Activated T-helper 1 cell treated with anti-CD3 and anti-CD28 coated beads, Interleukin-12 subunit alpha, Interleukin-12 subunit beta, Interleukin-2, Interleukin-4 antibody, amounts not matched to agents 30 ng/mL and 10 ng/mL and 1 ng/mL, durations not matched to agents 14 hours and 24 hours and 36 hours (primary cell): ENCODE measurements around the gene TPI1. TPM values are rescaled to one million over a fixed set of nuclear protein-coding genes. Genes with fewer than 3 reads are reported as not detected.
"Not testable (repeated sequence)": the region's sequence is repeated elsewhere in the genome, so short reads cannot be mapped to it uniquely, and the experiment has no call there.

ENCODE experiments used
- DNase-seq: peaks from one replicate; pipeline ENCODE4 v3.0.0; 2021; ENCODE audit warnings: low spot score
- H3K27ac Mint-ChIP-seq: one replicate; pipeline ENCODE4 v1.8.0; 2021; ENCODE audit warnings: mild to moderate bottlenecking, mixed read lengths
- H3K27me3 Mint-ChIP-seq: one replicate; pipeline ENCODE4 v1.8.0; 2022; ENCODE audit warnings: mild to moderate bottlenecking, moderate library complexity, mixed read lengths; ENCODE audit not compliant: insufficient read depth
- H3K36me3 Mint-ChIP-seq: one replicate; pipeline ENCODE4 v1.8.0; 2021; ENCODE audit warnings: low read depth, mixed read lengths
- H3K4me1 Mint-ChIP-seq: one replicate; pipeline ENCODE4 v1.8.0; 2021; ENCODE audit warnings: low read depth, mixed read lengths
- H3K4me3 Mint-ChIP-seq: one replicate; pipeline ENCODE4 v1.8.0; 2021; ENCODE audit warnings: mild to moderate bottlenecking, moderate library complexity, mixed read lengths
- H3K9me3 Mint-ChIP-seq: one replicate; pipeline ENCODE4 v1.8.0; 2021; ENCODE audit warnings: mixed read lengths
- intact Hi-C: fragments of 100-400 bp; cut with micrococcal nuclease; formaldehyde crosslinking; loops from one replicate; pipeline ENCODE4 v1.15.1; 2024
- total RNA-seq: library from RNA; stranded (reverse); gene quantifications from 2 replicates; pipeline ENCODE4 v1.2.3, GENCODE V29; 2022

The TPI1 gene
- total RNA-seq, 1 donor from 2014 or later = 1,427 TPM

- peak; percentile 78 for DNase-seq
- Mint-ChIP-seq H3K9me3 (no peaks in the 10 kb centered on the region), H3K27me3 (no peaks in the 10 kb centered on the region), H3K27ac (peak overlapping the region; percentile 90), H3K36me3 (peaks cover 61% of the 10 kb centered on the region), H3K4me1 (peaks cover 62% of the 10 kb centered on the region), H3K4me3 (peak overlapping the region; percentile 96)
- intact Hi-C loops = loop anchor here (1.0 to 5.0 kb wide), 6 partner anchors 69 to 377 kb away; partner anchors contain the start of genes C1RL, CHD4, ING4 and MRPL51
These were observed 2.0 kb downstream of the TPI1 start for GRCh38 chr12:6869049-6870021.

DNA sequence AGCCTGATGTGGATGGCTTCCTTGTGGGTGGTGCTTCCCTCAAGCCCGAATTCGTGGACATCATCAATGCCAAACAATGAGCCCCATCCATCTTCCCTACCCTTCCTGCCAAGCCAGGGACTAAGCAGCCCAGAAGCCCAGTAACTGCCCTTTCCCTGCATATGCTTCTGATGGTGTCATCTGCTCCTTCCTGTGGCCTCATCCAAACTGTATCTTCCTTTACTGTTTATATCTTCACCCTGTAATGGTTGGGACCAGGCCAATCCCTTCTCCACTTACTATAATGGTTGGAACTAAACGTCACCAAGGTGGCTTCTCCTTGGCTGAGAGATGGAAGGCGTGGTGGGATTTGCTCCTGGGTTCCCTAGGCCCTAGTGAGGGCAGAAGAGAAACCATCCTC is 3.0 kb downstream of the TPI1 start:
- not testable (repeated sequence) for H3K27me3 Mint-ChIP-seq, DNase-seq, H3K9me3 Mint-ChIP-seq
- intact Hi-C loops = loop anchor here (5.0 kb wide), 2 partner anchors 237 to 378 kb away; partner anchors contain the start of genes C1RL, MRPL51 and NCAPD2
- Mint-ChIP-seq H3K4me1 (peaks cover 66% of the 10 kb centered on the region), H3K27ac (peak overlapping the region; percentile 86), H3K36me3 (peaks cover 57% of the 10 kb centered on the region), H3K4me3 (peak overlapping the region; percentile 96)

DNA sequence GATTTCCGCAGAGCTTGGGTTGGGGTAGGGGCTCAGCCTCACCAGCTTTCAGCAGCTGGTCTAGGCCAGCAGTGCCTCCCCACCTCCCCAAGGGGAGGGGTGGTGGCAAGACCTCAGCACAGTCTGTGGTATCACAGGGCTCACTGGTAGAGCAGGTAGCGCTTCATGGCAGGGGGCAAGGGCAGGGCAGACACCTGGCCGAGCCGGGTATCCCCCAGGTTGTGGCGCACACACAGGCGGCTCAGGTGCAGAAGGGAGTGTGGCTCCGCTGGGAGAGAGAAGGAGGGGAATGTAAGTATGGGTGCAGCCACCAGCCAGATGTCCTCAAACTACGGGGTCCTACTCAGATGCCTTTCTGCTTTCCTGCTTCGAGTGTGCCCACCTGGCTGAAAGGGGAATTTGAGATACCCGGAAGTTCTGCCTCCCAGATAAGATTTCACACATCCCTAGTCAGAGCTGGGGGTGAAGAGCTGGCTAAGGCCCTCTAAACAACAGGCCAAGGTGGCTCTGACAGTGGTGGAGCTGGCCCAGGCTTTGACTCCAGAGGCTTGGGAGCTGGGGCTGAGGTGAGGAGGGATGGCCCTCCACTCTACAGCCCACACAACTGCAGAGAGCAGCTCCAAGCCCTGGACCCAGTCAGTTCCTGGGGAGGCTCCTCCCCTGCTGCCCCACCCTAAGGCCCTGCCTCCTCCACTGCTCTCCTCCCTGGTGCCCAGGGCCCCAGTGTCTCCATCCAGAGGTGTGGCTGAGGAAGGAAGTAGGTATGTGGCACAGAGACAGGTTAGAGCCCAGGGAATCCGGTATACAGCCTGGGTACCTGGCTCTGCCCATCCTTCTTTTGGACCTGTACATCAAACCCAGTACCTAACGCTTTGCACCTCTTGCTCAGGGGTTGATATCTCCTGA is 4.0 kb downstream of the TPI1 start:
- Mint-ChIP-seq H3K4me1 (peaks cover 65% of the 10 kb centered on the region), H3K9me3 (no peaks in the 10 kb centered on the region), H3K27ac (peak overlapping the region; percentile 86), H3K36me3 (peaks cover 52% of the 10 kb centered on the region), H3K27me3 (no peaks in the 10 kb centered on the region), H3K4me3 (peak overlapping the region; percentile 96)
- intact Hi-C loops = loop anchor here (5.0 kb wide), 2 partner anchors 236 to 379 kb away; partner anchors contain the start of genes C1RL, MRPL51 and NCAPD2
- DNase-seq = peak; percentile 32

GRCh38 chr12:6872073-6873048 is 5.0 kb downstream of the TPI1 start:
- Mint-ChIP-seq H3K27ac (peak overlapping the region; percentile 86), H3K4me1 (peaks cover 56% of the 10 kb centered on the region), H3K9me3 (no peaks in the 10 kb centered on the region), H3K36me3 (peaks cover 52% of the 10 kb centered on the region), H3K27me3 (no peaks in the 10 kb centered on the region), H3K4me3 (peak overlapping the region; percentile 96)
- intact Hi-C loops = loop anchor here (1.0 to 5.0 kb wide), 14 partner anchors 19 to 380 kb away; partner anchors contain the start of genes C1RL, COPS7A, EMG1 and ENO2
- peak; percentile 83 for DNase-seq

GRCh38 chr12:6873094-6874014 is 6.0 kb downstream of the TPI1 start, which contains the start of gene SPSB2:
TSS of gene SPSB2 (minus strand) at chr12:6873303. CDS start at chr12:6872901, 402 bp downstream.
- intact Hi-C loops = loop anchor here (1.0 to 5.0 kb wide), 14 partner anchors 18 to 381 kb away; partner anchors contain the start of genes C1RL, COPS7A, EMG1 and ENO2

GRCh38 chr12:6874015-6874368 is 6.7 kb downstream of the TPI1 start:
- H3K4me1 Mint-ChIP-seq = peaks cover 49% of the 10 kb centered on the region
- H3K9me3 Mint-ChIP-seq, DNase-seq, H3K27me3 Mint-ChIP-seq: not testable (repeated sequence)
- intact Hi-C loops = loop anchor here (5.0 kb wide), 2 partner anchors 233 to 382 kb away; partner anchors contain the start of genes C1RL, MRPL51 and NCAPD2
- H3K4me3 Mint-ChIP-seq = peak overlapping the region; percentile 96
- peak overlapping the region; percentile 81 for H3K27ac Mint-ChIP-seq
- H3K36me3 Mint-ChIP-seq = peaks cover 42% of the 10 kb centered on the region

More at GRCh38 chr12:6873094-6874014, 6.0 kb downstream of the TPI1 start, which contains the start of gene SPSB2:
- H3K4me1 Mint-ChIP-seq = peaks cover 56% of the 10 kb centered on the region
- peak within 1 kb of the TSS; percentile 86 for H3K27ac Mint-ChIP-seq
- peaks cover 48% of the 10 kb centered on the region for H3K36me3 Mint-ChIP-seq
- DNase-seq = peak; percentile 99
- H3K27me3 Mint-ChIP-seq = no peaks in the 10 kb centered on the region
- H3K9me3 Mint-ChIP-seq = no peaks in the 10 kb centered on the region
- peak within 1 kb of the TSS; percentile 96 for H3K4me3 Mint-ChIP-seq

- peaks cover 15% of the 10 kb centered on the region for H3K36me3 Mint-ChIP-seq
- H3K4me3 Mint-ChIP-seq, H3K27me3 Mint-ChIP-seq, DNase-seq, intact Hi-C loops, H3K9me3 Mint-ChIP-seq, H3K4me1 Mint-ChIP-seq, H3K27ac Mint-ChIP-seq: not testable (repeated sequence)
These were observed 12.5 kb downstream of the TPI1 start for GRCh38 chr12:6879824-6880223.

GRCh38 chr12:6883252-6883651 is 15.9 kb downstream of the TPI1 start:
- H3K4me1 Mint-ChIP-seq = no peaks in the 10 kb centered on the region
- no peak overlapping the region for H3K27ac Mint-ChIP-seq
- no peak for DNase-seq
- H3K9me3 Mint-ChIP-seq = no peaks in the 10 kb centered on the region
- H3K4me3 Mint-ChIP-seq = no peak overlapping the region
- peaks cover 11% of the 10 kb centered on the region for H3K36me3 Mint-ChIP-seq
- no peaks in the 10 kb centered on the region for H3K27me3 Mint-ChIP-seq
- intact Hi-C loops = no loop called here

- Mint-ChIP-seq H3K27me3 (no peaks in the 10 kb centered on the region), H3K36me3 (peaks cover 15% of the 10 kb centered on the region), H3K4me3 (no peak overlapping the region), H3K27ac (no peak overlapping the region), H3K4me1 (no peaks in the 10 kb centered on the region), H3K9me3 (no peaks in the 10 kb centered on the region)
- intact Hi-C loops = no loop called here
- DNase-seq = no peak
These were observed 16.4 kb downstream of the TPI1 start for GRCh38 chr12:6883683-6884082.

GRCh38 chr12:6884539-6884938 is 17.2 kb downstream of the TPI1 start:
- DNase-seq = no peak
- no peak overlapping the region for H3K4me3 Mint-ChIP-seq
- H3K9me3 Mint-ChIP-seq = no peaks in the 10 kb centered on the region
- no peaks in the 10 kb centered on the region for H3K27me3 Mint-ChIP-seq
- H3K4me1 Mint-ChIP-seq = no peaks in the 10 kb centered on the region
- H3K27ac Mint-ChIP-seq = no peak overlapping the region
- intact Hi-C loops = no loop called here
- peaks cover 15% of the 10 kb centered on the region for H3K36me3 Mint-ChIP-seq
